Measurements from ENCODE around the gene SLC38A8.

The SLC38A8 gene

DNA sequence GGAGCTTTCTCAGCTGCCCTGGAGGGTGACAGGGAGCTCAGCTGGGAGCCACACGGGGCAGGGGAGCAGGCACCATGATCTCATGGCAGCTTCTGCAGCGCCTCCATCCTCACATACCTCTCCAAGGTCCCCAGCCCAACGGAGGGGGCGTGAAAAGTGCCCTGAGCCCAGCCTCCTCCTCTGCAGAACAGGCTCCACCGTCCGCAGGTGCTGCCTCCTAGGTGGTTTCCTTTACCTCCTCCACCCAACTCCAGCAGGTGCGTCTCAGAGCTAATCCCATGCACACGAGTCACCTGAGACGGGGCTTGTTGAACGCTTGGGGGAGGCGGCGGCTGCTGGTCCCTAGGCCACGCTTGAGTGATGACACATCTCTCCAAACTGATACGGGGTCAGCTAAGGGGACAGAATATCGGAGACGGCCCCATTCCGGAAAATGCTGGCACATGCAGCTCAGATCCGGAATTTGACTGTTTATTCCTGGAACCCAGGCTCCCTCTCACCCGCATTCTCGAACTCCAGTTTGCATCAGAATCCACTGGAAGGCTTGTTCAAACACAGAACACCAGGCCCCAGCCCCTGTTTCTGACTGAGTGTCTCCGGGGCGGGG is 387 bp upstream of the SLC38A8 start:
- H3K27ac ChIP-seq, result no peak overlapping the region
- TF ChIP-seq, protein P1, sequence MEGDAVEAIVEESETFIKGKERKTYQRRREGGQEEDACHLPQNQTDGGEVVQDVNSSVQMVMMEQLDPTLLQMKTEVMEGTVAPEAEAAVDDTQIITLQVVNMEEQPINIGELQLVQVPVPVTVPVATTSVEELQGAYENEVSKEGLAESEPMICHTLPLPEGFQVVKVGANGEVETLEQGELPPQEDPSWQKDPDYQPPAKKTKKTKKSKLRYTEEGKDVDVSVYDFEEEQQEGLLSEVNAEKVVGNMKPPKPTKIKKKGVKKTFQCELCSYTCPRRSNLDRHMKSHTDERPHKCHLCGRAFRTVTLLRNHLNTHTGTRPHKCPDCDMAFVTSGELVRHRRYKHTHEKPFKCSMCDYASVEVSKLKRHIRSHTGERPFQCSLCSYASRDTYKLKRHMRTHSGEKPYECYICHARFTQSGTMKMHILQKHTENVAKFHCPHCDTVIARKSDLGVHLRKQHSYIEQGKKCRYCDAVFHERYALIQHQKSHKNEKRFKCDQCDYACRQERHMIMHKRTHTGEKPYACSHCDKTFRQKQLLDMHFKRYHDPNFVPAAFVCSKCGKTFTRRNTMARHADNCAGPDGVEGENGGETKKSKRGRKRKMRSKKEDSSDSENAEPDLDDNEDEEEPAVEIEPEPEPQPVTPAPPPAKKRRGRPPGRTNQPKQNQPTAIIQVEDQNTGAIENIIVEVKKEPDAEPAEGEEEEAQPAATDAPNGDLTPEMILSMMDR (IDR thresholded peaks at IDR 0.05), result no peak
- TF ChIP-seq ZFX (IDR thresholded peaks at IDR 0.05; ENCODE audit: borderline replicate concordance), result no peak

DNA sequence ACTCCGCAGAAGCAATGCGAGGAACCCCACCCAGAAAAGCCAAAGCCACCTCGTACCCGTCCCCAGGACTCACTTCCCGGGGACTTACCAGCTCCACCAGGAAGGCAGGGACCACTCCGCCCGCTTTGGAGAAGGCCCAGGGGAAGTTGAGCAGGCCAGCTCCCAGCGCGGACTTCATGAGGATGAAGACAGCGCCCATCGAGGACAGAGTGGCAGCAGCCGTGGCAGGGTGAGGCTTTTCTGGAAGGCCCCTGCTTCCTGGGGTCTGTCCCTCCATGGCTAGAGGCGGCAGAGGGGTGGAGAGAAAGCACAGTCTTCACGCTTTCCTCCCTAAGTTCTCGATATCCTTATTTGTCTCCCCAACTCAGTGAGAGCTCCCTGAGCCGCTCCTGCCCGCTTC is 714 bp downstream of the SLC38A8 start:
- no peak for TF ChIP-seq ZFX (IDR thresholded peaks at IDR 0.05; ENCODE audit: borderline replicate concordance)
- TF ChIP-seq, protein P1 (IDR thresholded peaks at IDR 0.05), result no peak
- H3K27ac ChIP-seq, result no peak overlapping the region

DNA sequence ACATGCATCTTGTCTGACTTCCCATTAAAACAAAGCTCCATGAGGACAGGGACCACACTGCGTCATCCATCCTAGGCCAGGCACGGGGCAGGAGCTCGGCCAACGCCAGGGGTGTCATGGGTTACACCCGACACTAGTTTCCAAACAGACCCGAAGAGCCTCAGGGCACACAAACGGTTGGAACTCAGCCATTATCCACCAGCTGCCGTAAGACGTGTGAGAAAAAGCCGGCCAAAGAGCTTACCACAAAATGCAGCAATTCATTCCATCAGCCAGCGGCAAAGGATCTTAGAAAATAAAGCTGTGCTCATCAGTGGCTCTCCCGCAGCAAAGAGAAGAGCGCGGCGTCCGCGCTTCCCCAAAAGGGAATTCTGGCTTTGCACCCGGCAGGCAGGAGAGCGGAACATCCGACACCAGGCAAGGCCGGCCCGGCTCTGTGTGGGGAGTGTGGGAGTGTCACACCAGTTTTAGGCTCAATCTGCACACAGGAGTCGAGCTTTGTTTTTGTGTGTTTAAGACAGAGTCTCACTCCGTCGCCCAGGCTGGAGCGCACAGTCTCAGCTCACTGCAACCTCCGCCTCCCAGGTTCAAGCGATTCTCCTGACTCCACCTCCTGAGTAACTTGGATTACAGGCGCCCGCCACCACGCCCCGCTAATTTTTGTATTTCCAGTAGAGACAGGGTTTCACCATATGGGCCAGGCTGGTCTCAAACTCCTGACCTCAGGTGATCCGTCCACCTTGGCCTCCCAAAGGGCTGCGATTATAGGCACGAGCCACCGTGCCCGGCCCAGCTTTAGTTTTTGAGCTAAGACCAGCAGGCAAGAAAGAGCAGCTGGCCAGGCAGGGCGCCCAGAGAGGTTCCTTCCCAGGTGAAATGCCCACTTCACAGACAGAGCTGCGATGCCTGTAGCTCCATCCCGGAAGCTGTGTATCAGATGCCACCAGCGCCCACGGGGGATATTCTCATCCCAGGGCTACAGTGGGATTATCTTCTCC is 1.5 kb downstream of the SLC38A8 start:
- no peak overlapping the region for H3K27ac ChIP-seq
- no peak for TF ChIP-seq ZFX (IDR thresholded peaks at IDR 0.05; ENCODE audit: borderline replicate concordance)
- TF ChIP-seq, protein P1 (IDR thresholded peaks at IDR 0.05), result no peak

DNA sequence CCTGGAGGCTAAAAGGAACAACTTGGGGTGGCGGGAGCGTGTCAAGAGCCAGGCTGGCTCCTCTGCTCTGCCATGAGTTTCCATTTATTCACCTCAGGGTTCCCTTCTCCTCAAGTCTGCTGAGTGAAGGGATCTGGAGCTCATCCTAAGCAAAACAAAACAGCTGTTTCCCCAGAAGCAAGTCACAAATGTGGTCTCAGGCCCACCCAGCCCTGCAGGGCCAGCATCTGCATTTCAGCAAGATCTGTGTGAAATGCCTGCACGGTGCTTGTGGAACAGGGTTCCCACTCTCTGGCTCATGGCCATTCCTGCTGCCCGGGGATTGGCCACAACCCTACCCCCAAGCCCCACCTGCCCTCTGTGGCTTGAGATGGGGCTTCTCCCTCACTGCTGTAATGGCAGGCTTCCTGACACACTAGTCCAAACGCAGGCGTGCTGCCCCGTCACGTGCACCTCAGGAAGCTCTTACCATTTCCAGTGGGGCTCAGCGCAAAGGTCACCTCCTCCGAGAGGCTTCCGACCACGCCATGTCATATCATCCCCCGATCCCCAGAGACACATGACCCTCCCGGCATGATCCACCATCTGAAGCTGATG is 2.3 kb downstream of the SLC38A8 start:
- no peak for TF ChIP-seq ZFX (IDR thresholded peaks at IDR 0.05; ENCODE audit: borderline replicate concordance)
- TF ChIP-seq, protein P1 (IDR thresholded peaks at IDR 0.05), result no peak
- H3K27ac ChIP-seq, result no peak overlapping the region

DNA sequence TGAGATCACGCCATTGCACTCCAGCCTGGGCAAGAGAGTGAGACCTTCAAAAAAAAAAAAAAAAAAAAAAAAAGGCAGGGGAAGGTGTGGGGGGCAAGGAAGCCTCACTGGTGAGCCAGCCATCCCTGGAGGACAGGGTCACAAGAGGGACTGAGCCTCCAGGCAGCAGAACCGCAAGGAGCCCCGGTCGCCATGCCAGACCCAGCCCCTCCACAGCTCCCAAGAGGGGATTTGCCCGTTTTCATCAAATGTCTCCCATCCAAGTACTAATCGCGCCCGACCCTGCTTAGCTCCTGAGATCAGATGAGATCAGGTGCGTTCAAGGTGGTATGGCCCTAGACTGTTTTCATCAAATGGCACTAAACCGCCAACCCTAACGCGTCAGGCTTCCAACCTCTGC is 2.9 kb downstream of the SLC38A8 start:
- no peak for TF ChIP-seq ZFX (IDR thresholded peaks at IDR 0.05; ENCODE audit: borderline replicate concordance)
- TF ChIP-seq, protein P1 (IDR thresholded peaks at IDR 0.05), result no peak
- no peak overlapping the region for H3K27ac ChIP-seq

DNA sequence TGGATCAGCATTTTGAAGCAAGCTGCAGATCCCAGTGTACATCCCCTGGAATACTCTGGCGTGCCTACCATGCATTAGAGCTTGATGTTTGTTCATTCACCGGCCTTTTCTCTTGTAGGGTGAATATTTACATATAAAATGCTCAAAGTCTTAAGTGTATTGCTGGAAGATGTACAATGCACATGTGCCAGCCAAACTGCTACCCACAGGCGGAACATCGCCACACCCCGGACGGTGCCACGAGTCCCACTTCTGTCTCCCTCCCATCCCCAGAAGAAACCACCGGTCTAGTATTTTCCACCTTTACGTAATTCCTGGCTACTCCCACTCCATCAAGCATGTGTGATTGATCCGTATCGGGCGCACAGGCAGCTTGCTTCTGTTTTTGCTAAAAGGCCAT is 4.1 kb downstream of the SLC38A8 start:
- H3K27ac ChIP-seq, result no peak overlapping the region
- TF ChIP-seq ZFX (IDR thresholded peaks at IDR 0.05; ENCODE audit: borderline replicate concordance), result no peak
- TF ChIP-seq, protein P1 (IDR thresholded peaks at IDR 0.05), result no peak
